HEK293T (cell line): ENCODE measurements around the gene MPZL3.

Experiments
- ARNT ChIP-seq: fragments of 450-650 bp; IDR thresholded peaks from 2 replicates; pipeline ENCODE4 v1.6.1; 2017; ENCODE audit warnings: mild to moderate bottlenecking
- BHLHE40 ChIP-seq: fragments of 450-650 bp; IDR thresholded peaks from 2 replicates; pipeline ENCODE4 v1.6.1; 2016; ENCODE audit warnings: mild to moderate bottlenecking, moderate library complexity, borderline replicate concordance
- ELF4 ChIP-seq: fragments of 450-650 bp; IDR thresholded peaks from 2 replicates; pipeline ENCODE4 v1.6.1; 2017; ENCODE audit warnings: antibody characterized with exemption
- FOXA1 ChIP-seq: fragments of 450-650 bp; IDR thresholded peaks from 2 replicates; pipeline ENCODE4 v1.6.1; 2016; ENCODE audit warnings: mild to moderate bottlenecking
- FOXK2 ChIP-seq: fragments of 450-650 bp; IDR thresholded peaks from 2 replicates; pipeline ENCODE4 v1.6.1; 2016; ENCODE audit warnings: mild to moderate bottlenecking
- FOXM1 ChIP-seq: fragments of 450-650 bp; IDR thresholded peaks from 2 replicates; pipeline ENCODE4 v1.6.1; 2017; ENCODE audit warnings: mild to moderate bottlenecking, borderline replicate concordance
- HDGF ChIP-seq: fragments of 450-650 bp; IDR thresholded peaks from 2 replicates; pipeline ENCODE4 v1.6.1; 2017; ENCODE audit warnings: antibody characterized with exemption, borderline replicate concordance
- LEF1 ChIP-seq: fragments of 450-650 bp; IDR thresholded peaks from 2 replicates; pipeline ENCODE4 v1.6.1; 2017; ENCODE audit warnings: mild to moderate bottlenecking, borderline replicate concordance
- NFRKB ChIP-seq: fragments of 450-650 bp; IDR thresholded peaks from 2 replicates; pipeline ENCODE4 v1.6.1; 2016; ENCODE audit warnings: mild to moderate bottlenecking, moderate library complexity
- PKNOX1 ChIP-seq: fragments of 450-650 bp; IDR thresholded peaks from 2 replicates; pipeline ENCODE4 v1.6.1; 2016
- SUZ12 ChIP-seq: fragments of 450-650 bp; IDR thresholded peaks from 2 replicates; pipeline ENCODE4 v1.6.1; 2016; ENCODE audit warnings: mild to moderate bottlenecking
- TARDBP ChIP-seq: fragments of 450-650 bp; IDR thresholded peaks from 2 replicates; pipeline ENCODE4 v1.6.1; 2016
- ZNF384 ChIP-seq: fragments of 450-650 bp; IDR thresholded peaks from 2 replicates; pipeline ENCODE4 v1.6.1; 2016

- no peak for TF ChIP-seq SUZ12
- TF ChIP-seq NFRKB = no peak
- TF ChIP-seq FOXM1 = no peak
- no peak for TF ChIP-seq BHLHE40
- no peak for TF ChIP-seq HDGF
- no peak for TF ChIP-seq ELF4
- TF ChIP-seq TARDBP = no peak
- TF ChIP-seq FOXK2 = no peak
- no peak for TF ChIP-seq ARNT
- TF ChIP-seq PKNOX1 = no peak
- no peak for TF ChIP-seq LEF1
- TF ChIP-seq FOXA1 = no peak
- TF ChIP-seq ZNF384 = no peak
Measured at GRCh38 chr11:118213781-118214180, 38.4 kb downstream of the MPZL3 start.
